NT2/D1 (cell line): ENCODE results near the gene APIP.

Experiments used
- SUZ12 ChIP-seq: IDR thresholded peaks from 2 replicates; pipeline ENCODE4 v1.6.1; 2011; ENCODE audit not compliant: insufficient read length, insufficient read depth; ENCODE audit errors: extremely low read depth
- YY1 ChIP-seq: IDR thresholded peaks from 2 replicates; pipeline ENCODE4 v1.6.1; 2011; ENCODE audit not compliant: insufficient read length, insufficient read depth
- ZNF274 ChIP-seq: IDR thresholded peaks from 2 replicates; pipeline ENCODE4 v1.6.1; 2011; ENCODE audit warnings: mild to moderate bottlenecking, low read depth, low read length

GRCh38 chr11:34890089-34890488 is 26.1 kb downstream of the APIP start:
- TF ChIP-seq YY1 (no peak), ZNF274 (no peak), SUZ12 (no peak)
